SJCRH30 (cell line): ENCODE measurements around the gene KCNC1. TPM values are rescaled to one million over a fixed set of nuclear protein-coding genes. Genes with fewer than 3 reads are reported as not detected.

Experiments
- DNase-seq, 2 experiments: peaks; one replicate each; pipeline ENCODE4 v3.0.0-alpha.2; 2015 to 2020
- H3K27ac ChIP-seq: fragments of 250-450 bp; sonication (Bioruptor Pico); 2 replicates; pipeline ENCODE4 v1.5.1; 2020; ENCODE audit warnings: mild to moderate bottlenecking, moderate library complexity
- H3K27me3 ChIP-seq: fragments of 250-450 bp; sonication (Bioruptor Pico); 2 replicates; pipeline ENCODE4 v1.5.1; 2020; ENCODE audit warnings: mild to moderate bottlenecking, moderate library complexity
- H3K36me3 ChIP-seq: fragments of 250-450 bp; sonication (Bioruptor Pico); 2 replicates; pipeline ENCODE4 v1.5.1; 2020; ENCODE audit warnings: mild to moderate bottlenecking, moderate library complexity
- H3K4me1 ChIP-seq: fragments of 250-450 bp; sonication (Bioruptor Pico); 2 replicates; pipeline ENCODE4 v1.5.1; 2020; ENCODE audit warnings: mild to moderate bottlenecking, moderate library complexity
- H3K4me3 ChIP-seq: fragments of 250-450 bp; sonication (Bioruptor Pico); 2 replicates; pipeline ENCODE4 v1.5.1; 2020; ENCODE audit warnings: mild to moderate bottlenecking, moderate library complexity
- H3K9me3 ChIP-seq: fragments of 250-450 bp; sonication (Bioruptor Pico); replicated peaks from 2 replicates; pipeline ENCODE4 v1.5.1; 2020; ENCODE audit warnings: mild to moderate bottlenecking, moderate library complexity
- total RNA-seq: library from RNA; depleted of rRNA; stranded (reverse); fragments of >200 nt; shearing (Covaris generic); gene quantifications from 2 replicates; pipeline ENCODE4 v1.2.3, GENCODE V29; 2014

The KCNC1 gene
- total RNA-seq, 1 experiment from 2014 or later: 6.7 TPM

- Histone ChIP-seq H3K27me3 (no peaks in the 10 kb centered on the region), H3K4me3 (no peak overlapping the region), H3K27ac (no peak overlapping the region), H3K9me3 (no peaks in the 10 kb centered on the region), H3K36me3 (peaks cover 13% of the 10 kb centered on the region), H3K4me1 (no peaks in the 10 kb centered on the region)
- no peak for DNase-seq
Measured at GRCh38 chr11:17775035-17775348, 40.4 kb downstream of the KCNC1 start.

- Histone ChIP-seq H3K4me1 (no peaks in the 10 kb centered on the region), H3K9me3 (no peaks in the 10 kb centered on the region), H3K27me3 (no peaks in the 10 kb centered on the region), H3K36me3 (peaks cover 13% of the 10 kb centered on the region), H3K4me3 (no peak overlapping the region), H3K27ac (no peak overlapping the region)
- DNase-seq: no peak
Measured at GRCh38 chr11:17775507-17776211, 41.1 kb downstream of the KCNC1 start.

- H3K27ac ChIP-seq: no peak overlapping the region
- no peaks in the 10 kb centered on the region for H3K27me3 ChIP-seq
- no peaks in the 10 kb centered on the region for H3K4me1 ChIP-seq
- H3K4me3 ChIP-seq: no peak overlapping the region
- peaks cover 13% of the 10 kb centered on the region for H3K36me3 ChIP-seq
- no peak for DNase-seq
- H3K9me3 ChIP-seq: no peaks in the 10 kb centered on the region
Measured at GRCh38 chr11:17776212-17776875, 41.8 kb downstream of the KCNC1 start.

GRCh38 chr11:17777086-17777737, 42.6 kb downstream of the KCNC1 start:
- Histone ChIP-seq H3K27ac (no peak overlapping the region), H3K27me3 (no peaks in the 10 kb centered on the region), H3K9me3 (no peaks in the 10 kb centered on the region), H3K36me3 (peaks cover 6% of the 10 kb centered on the region), H3K4me3 (no peak overlapping the region), H3K4me1 (no peaks in the 10 kb centered on the region)
- DNase-seq: no peak

- no peak overlapping the region for H3K27ac ChIP-seq
- no peak for DNase-seq
- no peaks in the 10 kb centered on the region for H3K9me3 ChIP-seq
- H3K4me1 ChIP-seq: no peaks in the 10 kb centered on the region
- peaks cover under 1% of the 10 kb centered on the region for H3K36me3 ChIP-seq
- H3K4me3 ChIP-seq: no peak overlapping the region
- H3K27me3 ChIP-seq: no peaks in the 10 kb centered on the region
Measured at GRCh38 chr11:17777738-17778091, 43.1 kb downstream of the KCNC1 start.

GRCh38 chr11:17778352-17778751, 43.8 kb downstream of the KCNC1 start:
- Histone ChIP-seq H3K9me3 (no peaks in the 10 kb centered on the region), H3K36me3 (no peaks in the 10 kb centered on the region), H3K4me3 (no peak overlapping the region), H3K27ac (no peak overlapping the region), H3K4me1 (no peaks in the 10 kb centered on the region), H3K27me3 (no peaks in the 10 kb centered on the region)
- no peak for DNase-seq

- Histone ChIP-seq H3K4me3 (no peak overlapping the region), H3K27ac (no peak overlapping the region), H3K27me3 (no peaks in the 10 kb centered on the region), H3K36me3 (no peaks in the 10 kb centered on the region), H3K9me3 (no peaks in the 10 kb centered on the region), H3K4me1 (no peaks in the 10 kb centered on the region)
- DNase-seq: no peak
Measured at GRCh38 chr11:17778956-17779860, 44.6 kb downstream of the KCNC1 start.

GRCh38 chr11:17779861-17780594, 45.4 kb downstream of the KCNC1 start:
- Histone ChIP-seq H3K4me1 (no peaks in the 10 kb centered on the region), H3K36me3 (no peaks in the 10 kb centered on the region), H3K9me3 (no peaks in the 10 kb centered on the region), H3K4me3 (no peak overlapping the region), H3K27me3 (no peaks in the 10 kb centered on the region), H3K27ac (no peak overlapping the region)
- DNase-seq: no peak

GRCh38 chr11:17780668-17781067, 46.1 kb downstream of the KCNC1 start:
- no peak overlapping the region for H3K27ac ChIP-seq
- no peaks in the 10 kb centered on the region for H3K27me3 ChIP-seq
- no peaks in the 10 kb centered on the region for H3K36me3 ChIP-seq
- no peaks in the 10 kb centered on the region for H3K4me1 ChIP-seq
- no peak overlapping the region for H3K4me3 ChIP-seq
- DNase-seq: no peak
- no peaks in the 10 kb centered on the region for H3K9me3 ChIP-seq

- Histone ChIP-seq H3K36me3 (no peaks in the 10 kb centered on the region), H3K9me3 (no peaks in the 10 kb centered on the region)
Measured at GRCh38 chr11:17781221-17781620, 46.6 kb downstream of the KCNC1 start.

GRCh38 chr11:17781626-17782025, 47.0 kb downstream of the KCNC1 start:
- Histone ChIP-seq H3K36me3 (no peaks in the 10 kb centered on the region), H3K27ac (no peak overlapping the region), H3K9me3 (no peaks in the 10 kb centered on the region), H3K27me3 (no peaks in the 10 kb centered on the region), H3K4me3 (no peak overlapping the region), H3K4me1 (no peaks in the 10 kb centered on the region)
- DNase-seq: no peak

More at GRCh38 chr11:17781221-17781620, 46.6 kb downstream of the KCNC1 start:
- Histone ChIP-seq H3K27me3 (no peaks in the 10 kb centered on the region), H3K27ac (no peak overlapping the region), H3K4me1 (no peaks in the 10 kb centered on the region), H3K4me3 (no peak overlapping the region)
- DNase-seq: no peak

GRCh38 chr11:17782145-17782544, 47.6 kb downstream of the KCNC1 start:
- H3K4me1 ChIP-seq: no peaks in the 10 kb centered on the region
- H3K27ac ChIP-seq: no peak overlapping the region
- no peaks in the 10 kb centered on the region for H3K36me3 ChIP-seq
- no peaks in the 10 kb centered on the region for H3K9me3 ChIP-seq
- no peaks in the 10 kb centered on the region for H3K27me3 ChIP-seq
- H3K4me3 ChIP-seq: no peak overlapping the region
- no peak for DNase-seq

- no peak for DNase-seq
- Histone ChIP-seq H3K4me3 (no peak overlapping the region), H3K27ac (no peak overlapping the region), H3K27me3 (no peaks in the 10 kb centered on the region), H3K36me3 (no peaks in the 10 kb centered on the region), H3K4me1 (no peaks in the 10 kb centered on the region), H3K9me3 (no peaks in the 10 kb centered on the region)
Measured at GRCh38 chr11:17782603-17783337, 48.2 kb downstream of the KCNC1 start.

- Histone ChIP-seq H3K36me3 (no peaks in the 10 kb centered on the region), H3K27me3 (no peaks in the 10 kb centered on the region), H3K27ac (no peak overlapping the region), H3K4me1 (no peaks in the 10 kb centered on the region), H3K4me3 (no peak overlapping the region), H3K9me3 (no peaks in the 10 kb centered on the region)
- DNase-seq: no peak
Measured at GRCh38 chr11:17783878-17784277, 49.3 kb downstream of the KCNC1 start.
